Ishikawa (cell line): ENCODE results near the gene DACT3.

Source experiments
- CEBPB ChIP-seq: IDR thresholded peaks from 2 replicates; pipeline ENCODE4 v1.6.1; 2012
- EGR1 ChIP-seq: IDR thresholded peaks from 2 replicates; pipeline ENCODE4 v1.6.1; 2012
- EP300 ChIP-seq: IDR thresholded peaks from 2 replicates; pipeline ENCODE4 v1.6.1; 2012; ENCODE audit warnings: borderline replicate concordance
- FOXM1 ChIP-seq: IDR thresholded peaks from 2 replicates; pipeline ENCODE4 v1.6.1; 2012; ENCODE audit warnings: low read depth, borderline replicate concordance
- MAX ChIP-seq: IDR thresholded peaks from 2 replicates; pipeline ENCODE4 v1.6.1; 2012
- RAD21 ChIP-seq: IDR thresholded peaks from 2 replicates; pipeline ENCODE4 v1.6.1; 2012; ENCODE audit warnings: low read depth
- REST ChIP-seq: IDR thresholded peaks from 2 replicates; pipeline ENCODE4 v1.6.1; 2012; ENCODE audit warnings: low read depth, mild to moderate bottlenecking
- TAF1 ChIP-seq: IDR thresholded peaks from 2 replicates; pipeline ENCODE4 v1.6.1; 2012; ENCODE audit warnings: low read depth, mild to moderate bottlenecking
- TCF12 ChIP-seq: IDR thresholded peaks from 2 replicates; pipeline ENCODE4 v1.6.1; 2012; ENCODE audit warnings: low read depth
- YY1 ChIP-seq: IDR thresholded peaks from 2 replicates; pipeline ENCODE4 v1.6.1; 2012; ENCODE audit warnings: low read depth

GRCh38 chr19:46696052-46696451, 35.1 kb upstream of the DACT3 start:
- no peak for TF ChIP-seq EGR1
- TF ChIP-seq FOXM1: no peak
- no peak for TF ChIP-seq RAD21
- TF ChIP-seq YY1: no peak
- no peak for TF ChIP-seq REST
- no peak for TF ChIP-seq CEBPB
- TF ChIP-seq MAX: no peak
- no peak for TF ChIP-seq EP300
- TF ChIP-seq TAF1: no peak
- TF ChIP-seq TCF12: no peak
